ENCODE measurements around the gene GRIK3. TPM values are rescaled to one million over a fixed set of nuclear protein-coding genes. Genes with fewer than 3 reads are reported as not detected.

The GRIK3 gene
- total RNA-seq, 1 donor from 2014 or later: 2.3 TPM

- Mint-ChIP-seq H3K36me3 (no peaks in the 10 kb centered on the region), H3K4me3 (no peak overlapping the region), H3K27me3 (peaks cover 68% of the 10 kb centered on the region), H3K27ac (no peak overlapping the region), H3K4me1 (ENCODE audit: unreplicated experiment) (no peaks in the 10 kb centered on the region), H3K9me3 (no peaks in the 10 kb centered on the region)
- TF ChIP-seq CTCF (conservative IDR thresholded peaks at IDR 0.05): peak; percentile 41
- DNase-seq (ENCODE audit: extremely low spot score, unreplicated experiment): no peak
These were observed 13.6 kb downstream of the GRIK3 start for GRCh38 chr1:37020653-37021277.

GRCh38 chr1:37018510-37018909 lies 15.8 kb downstream of the GRIK3 start:
- no peak overlapping the region for H3K4me3 Mint-ChIP-seq
- H3K4me1 Mint-ChIP-seq (ENCODE audit: unreplicated experiment): no peaks in the 10 kb centered on the region
- H3K27ac Mint-ChIP-seq: no peak overlapping the region
- peaks cover 64% of the 10 kb centered on the region for H3K27me3 Mint-ChIP-seq
- H3K36me3 Mint-ChIP-seq: no peaks in the 10 kb centered on the region
- no peaks in the 10 kb centered on the region for H3K9me3 Mint-ChIP-seq
- DNase-seq (ENCODE audit: extremely low spot score, unreplicated experiment): no peak
- TF ChIP-seq CTCF (conservative IDR thresholded peaks at IDR 0.05): no peak

- peaks cover 60% of the 10 kb centered on the region for H3K27me3 Mint-ChIP-seq
- DNase-seq (ENCODE audit: extremely low spot score, unreplicated experiment): no peak
- no peaks in the 10 kb centered on the region for H3K36me3 Mint-ChIP-seq
- no peak overlapping the region for H3K27ac Mint-ChIP-seq
- TF ChIP-seq CTCF (conservative IDR thresholded peaks at IDR 0.05): no peak
- no peaks in the 10 kb centered on the region for H3K4me1 Mint-ChIP-seq (ENCODE audit: unreplicated experiment)
- no peaks in the 10 kb centered on the region for H3K9me3 Mint-ChIP-seq
- no peak overlapping the region for H3K4me3 Mint-ChIP-seq
These were observed 16.6 kb downstream of the GRIK3 start for GRCh38 chr1:37017720-37018119.

GRCh38 chr1:37016121-37016520 lies 18.2 kb downstream of the GRIK3 start:
- Mint-ChIP-seq H3K4me3 (no peak overlapping the region), H3K27ac (no peak overlapping the region), H3K9me3 (no peaks in the 10 kb centered on the region), H3K4me1 (ENCODE audit: unreplicated experiment) (no peaks in the 10 kb centered on the region), H3K36me3 (no peaks in the 10 kb centered on the region), H3K27me3 (peaks cover 53% of the 10 kb centered on the region)
- no peak for DNase-seq (ENCODE audit: extremely low spot score, unreplicated experiment)
- no peak for TF ChIP-seq CTCF (conservative IDR thresholded peaks at IDR 0.05)

- no peak for TF ChIP-seq CTCF (conservative IDR thresholded peaks at IDR 0.05)
- Mint-ChIP-seq H3K4me1 (ENCODE audit: unreplicated experiment) (no peaks in the 10 kb centered on the region), H3K36me3 (no peaks in the 10 kb centered on the region), H3K9me3 (no peaks in the 10 kb centered on the region), H3K27me3 (peaks cover 48% of the 10 kb centered on the region), H3K4me3 (no peak overlapping the region), H3K27ac (no peak overlapping the region)
- DNase-seq (ENCODE audit: extremely low spot score, unreplicated experiment): no peak
These were observed 18.6 kb downstream of the GRIK3 start for GRCh38 chr1:37015713-37016112.

- no peak for TF ChIP-seq CTCF (conservative IDR thresholded peaks at IDR 0.05)
- no peaks in the 10 kb centered on the region for H3K4me1 Mint-ChIP-seq (ENCODE audit: unreplicated experiment)
- H3K36me3 Mint-ChIP-seq: no peaks in the 10 kb centered on the region
- H3K27ac Mint-ChIP-seq: no peak overlapping the region
- no peaks in the 10 kb centered on the region for H3K9me3 Mint-ChIP-seq
- DNase-seq (ENCODE audit: extremely low spot score, unreplicated experiment): no peak
- peaks cover 31% of the 10 kb centered on the region for H3K27me3 Mint-ChIP-seq
- no peak overlapping the region for H3K4me3 Mint-ChIP-seq
These were observed 22.1 kb downstream of the GRIK3 start for GRCh38 chr1:37012226-37012625.

Data from type B pancreatic cell (in vitro differentiated cells).